Measurements from ENCODE around the gene HPCA.
"Not testable (repeated sequence)": the region's sequence is repeated elsewhere in the genome, so short reads cannot be mapped to it uniquely, and the experiment has no call there.

Gene HPCA

DNA sequence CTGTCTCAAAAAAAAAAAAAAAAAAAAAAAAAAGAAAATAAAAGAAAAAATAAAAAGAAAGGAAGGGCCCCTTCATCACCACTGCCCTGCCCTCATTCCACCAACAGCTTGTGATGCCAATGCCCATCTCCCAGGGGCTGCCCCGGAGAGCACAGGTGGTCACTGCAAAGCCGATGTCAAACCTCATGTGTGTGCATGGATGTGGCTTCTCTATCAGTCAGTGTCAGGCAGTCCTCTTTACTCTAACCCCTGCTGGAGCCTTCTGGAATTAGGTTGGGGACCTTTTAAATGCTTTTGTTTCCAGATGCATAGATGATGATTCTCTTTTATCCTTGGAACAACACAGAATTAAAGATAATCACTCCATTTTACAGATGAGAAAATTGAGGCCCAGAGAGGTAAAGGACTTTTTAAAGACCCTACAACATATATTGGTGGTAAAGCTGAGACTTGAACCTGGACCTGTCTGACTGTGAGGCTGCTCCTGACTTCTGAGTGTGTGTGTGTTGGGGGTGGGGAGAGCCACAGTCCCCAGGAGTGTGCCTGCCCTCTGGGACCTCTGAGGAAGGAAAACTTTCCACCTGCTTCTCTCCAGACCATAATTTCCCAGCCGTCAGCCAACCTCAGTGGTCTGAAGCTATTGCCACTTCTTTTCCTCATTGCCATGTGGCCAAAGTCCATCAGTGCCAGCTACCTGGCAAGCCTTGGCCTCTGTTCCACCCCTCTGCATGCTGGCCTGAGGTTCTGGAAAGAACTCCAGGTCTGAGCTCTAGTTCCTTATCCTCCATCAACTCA, 17.9 kb downstream of the HPCA start:
- DNase-seq = no peak

DNA sequence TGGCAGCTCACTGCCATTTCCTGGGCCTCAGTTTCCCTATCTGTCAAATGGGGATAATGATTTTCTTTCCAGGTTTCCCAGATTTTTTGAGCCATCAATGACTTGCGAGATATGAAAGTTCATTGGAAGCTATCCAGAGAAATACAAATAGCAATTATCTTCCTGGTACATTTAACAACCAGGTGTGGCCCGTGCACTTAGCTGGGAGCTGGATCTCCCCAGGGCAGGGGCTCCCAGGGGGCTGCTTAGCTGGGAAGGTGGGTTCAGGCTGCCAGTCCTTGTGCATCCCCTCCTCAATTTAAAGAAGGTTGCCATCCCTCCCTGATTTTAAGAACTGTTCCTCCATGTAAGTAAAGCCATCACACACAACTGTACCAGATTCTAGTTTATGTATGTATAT, 18.5 kb downstream of the HPCA start:
- no peak for DNase-seq

- not testable (repeated sequence) for DNase-seq
Measured at GRCh38 chr1:32905588-32905987, 19.3 kb downstream of the HPCA start.

- no peak for DNase-seq
Measured at GRCh38 chr1:32906654-32907053, 20.4 kb downstream of the HPCA start.

GRCh38 chr1:32907435-32907834, 21.1 kb downstream of the HPCA start:
- no peak for DNase-seq

DNA sequence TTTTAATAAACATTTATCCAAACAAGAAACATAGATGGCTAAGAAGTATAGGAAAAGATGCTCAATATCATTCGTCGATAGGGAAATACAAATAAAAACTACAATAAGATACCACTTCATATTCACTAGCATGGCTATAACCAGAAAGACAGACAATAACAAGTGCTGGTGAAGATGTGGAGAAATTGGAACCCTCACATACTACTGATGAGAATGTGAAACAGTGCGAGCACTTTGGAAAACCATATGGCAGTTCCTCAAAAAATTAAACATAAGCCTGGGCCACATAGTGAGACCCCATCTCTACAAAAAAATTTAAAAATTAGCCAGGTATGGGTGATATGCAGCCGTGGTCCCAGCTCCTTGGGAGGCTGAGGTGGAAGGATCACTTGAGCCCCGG, 24.0 kb downstream of the HPCA start:
- no peak for DNase-seq

GRCh38 chr1:32915766-32916706, 29.7 kb downstream of the HPCA start:
- no peak for DNase-seq

DNA sequence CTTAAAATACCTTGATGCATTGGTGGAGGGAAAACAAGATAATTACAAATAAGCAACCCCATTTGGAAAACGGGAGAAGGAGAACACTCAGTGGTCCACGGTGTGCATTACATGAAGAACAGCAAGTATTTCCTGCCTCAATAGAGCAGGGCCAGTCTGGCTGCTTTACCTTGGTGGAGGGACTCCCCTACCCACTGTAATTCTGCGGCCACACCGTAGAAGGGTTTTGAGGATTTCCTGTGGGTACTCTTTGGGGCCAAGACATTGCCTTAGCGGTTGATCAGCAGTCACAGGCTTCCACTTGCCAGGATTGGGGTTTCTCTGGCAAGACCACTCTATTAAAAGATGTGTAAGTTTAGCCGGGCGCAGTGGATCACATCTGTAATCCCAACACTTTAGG, 31.2 kb downstream of the HPCA start:
- DNase-seq = no peak

DNA sequence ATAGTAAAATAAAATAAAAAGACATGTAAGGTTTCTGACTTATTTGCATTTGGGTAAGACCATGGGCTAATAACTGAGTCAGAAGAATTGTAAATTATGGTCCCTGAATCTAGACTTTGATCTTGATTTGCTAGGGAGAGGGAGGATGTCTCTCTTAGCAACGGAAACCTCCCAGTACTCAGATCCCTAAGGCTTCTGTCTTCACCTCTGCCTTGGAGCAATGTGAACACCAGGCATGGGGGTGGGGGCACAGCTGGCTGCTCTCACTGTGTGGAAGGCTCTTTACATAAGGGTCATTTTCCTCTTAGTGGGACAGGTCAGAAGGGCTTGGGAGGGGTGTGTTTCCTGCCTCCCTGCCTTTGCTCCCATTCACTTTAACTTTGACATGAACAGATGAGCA, 31.9 kb downstream of the HPCA start:
- no peak for DNase-seq

- DNase-seq = no peak
Measured at GRCh38 chr1:32919811-32920733, 33.8 kb downstream of the HPCA start.

- DNase-seq = no peak
Measured at GRCh38 chr1:32920833-32921232, 34.5 kb downstream of the HPCA start.

DNA sequence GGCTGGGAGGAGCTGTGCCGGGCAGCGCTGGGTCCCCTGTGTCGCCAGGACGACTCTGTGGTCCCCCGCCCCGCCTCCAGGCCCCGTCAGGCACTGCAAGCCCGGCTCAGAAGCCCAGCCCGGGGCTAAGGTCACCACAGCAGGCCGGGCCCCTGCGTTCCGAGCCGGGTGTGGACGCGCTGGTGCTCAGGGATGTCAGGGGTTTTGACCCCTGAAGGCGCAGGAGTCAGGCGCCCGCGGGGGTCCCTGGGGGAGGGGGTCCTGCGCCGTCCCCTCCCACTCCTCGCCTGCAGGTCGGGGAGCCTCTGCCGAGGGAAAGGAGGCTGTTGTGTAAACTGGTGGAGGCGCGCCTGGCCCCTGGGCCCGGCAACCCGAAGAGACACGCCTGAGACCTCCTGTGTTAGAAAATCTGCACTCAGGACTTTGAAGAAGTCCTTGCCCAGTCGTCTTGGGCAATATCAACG, 38.6 kb downstream of the HPCA start:
- DNase-seq = no peak

- DNase-seq = no peak
Measured at GRCh38 chr1:32925403-32926162, 39.3 kb downstream of the HPCA start.

GRCh38 chr1:32926562-32926961, 40.3 kb downstream of the HPCA start:
- no peak for DNase-seq

DNA sequence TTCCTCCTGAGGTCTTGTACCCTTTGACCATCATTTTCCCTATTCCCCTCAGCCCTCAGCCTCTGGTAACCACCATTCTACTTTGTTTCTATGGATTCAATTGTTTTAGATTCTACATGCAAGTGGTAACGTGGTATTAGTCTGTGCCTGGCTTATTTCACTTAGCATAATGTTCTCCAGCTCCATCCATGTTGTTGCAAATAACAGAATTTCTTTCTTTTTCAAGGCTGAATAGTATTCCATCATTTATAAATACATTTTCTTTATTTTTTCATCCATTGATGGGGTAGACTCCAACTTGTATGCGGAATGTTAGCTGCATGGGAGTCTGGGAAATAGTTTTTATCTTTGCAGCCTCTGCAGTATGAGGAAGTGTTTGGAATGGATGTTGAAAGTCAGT, 41.1 kb downstream of the HPCA start:
- no peak for DNase-seq

- DNase-seq = no peak
Measured at GRCh38 chr1:32928285-32928684, 42.0 kb downstream of the HPCA start.

- no peak for DNase-seq
Measured at GRCh38 chr1:32928715-32929114, 42.4 kb downstream of the HPCA start.

GRCh38 chr1:32929366-32929765, 43.1 kb downstream of the HPCA start:
- no peak for DNase-seq

DNA sequence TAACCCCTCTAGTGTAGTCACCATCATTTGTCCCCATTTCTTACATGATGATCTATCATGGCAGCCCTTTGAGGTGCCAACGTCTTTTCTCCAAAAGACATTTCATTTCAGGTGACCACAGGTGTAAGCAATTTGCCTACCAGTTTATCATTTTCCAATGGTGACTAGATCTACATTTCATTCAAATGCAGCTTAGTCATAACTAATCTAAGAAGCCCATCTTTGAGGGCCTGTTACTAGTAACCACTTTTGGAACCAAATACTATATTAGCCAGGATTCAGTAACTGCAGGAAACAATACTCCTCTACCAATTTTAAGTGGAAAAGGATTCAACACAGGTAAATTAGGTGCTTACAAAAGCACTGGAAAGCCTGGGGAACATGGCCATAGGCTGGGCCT, 45.5 kb downstream of the HPCA start:
- no peak for DNase-seq

DNA sequence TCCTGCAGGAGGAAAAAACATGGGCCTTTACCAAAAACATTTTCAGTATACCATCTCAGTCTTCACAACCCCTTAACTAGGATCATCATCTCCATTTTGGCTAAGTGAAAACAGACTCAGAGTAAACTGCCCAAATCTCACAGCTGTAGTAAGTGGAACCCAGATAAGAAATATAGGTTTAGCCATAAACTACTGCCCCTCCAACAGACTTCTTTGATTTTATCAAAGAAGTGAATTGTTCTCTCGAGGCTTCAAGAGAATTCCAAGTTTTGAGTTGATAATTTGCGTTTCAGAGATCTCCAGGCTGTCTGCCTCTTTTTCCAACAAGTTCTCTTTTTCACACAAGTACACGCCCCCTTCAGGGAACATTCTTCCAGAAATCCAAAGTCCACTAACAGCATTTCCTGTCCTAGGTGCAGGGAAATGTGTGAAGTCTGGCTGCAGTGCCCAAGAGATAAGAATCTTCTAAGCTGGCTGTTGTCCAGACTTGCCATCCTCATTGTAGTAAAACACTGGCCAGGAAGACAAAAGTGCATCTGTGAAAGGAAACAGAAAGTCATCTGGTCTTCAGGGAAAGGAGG, 47.5 kb downstream of the HPCA start:
- peak; percentile 20 for DNase-seq

DNA sequence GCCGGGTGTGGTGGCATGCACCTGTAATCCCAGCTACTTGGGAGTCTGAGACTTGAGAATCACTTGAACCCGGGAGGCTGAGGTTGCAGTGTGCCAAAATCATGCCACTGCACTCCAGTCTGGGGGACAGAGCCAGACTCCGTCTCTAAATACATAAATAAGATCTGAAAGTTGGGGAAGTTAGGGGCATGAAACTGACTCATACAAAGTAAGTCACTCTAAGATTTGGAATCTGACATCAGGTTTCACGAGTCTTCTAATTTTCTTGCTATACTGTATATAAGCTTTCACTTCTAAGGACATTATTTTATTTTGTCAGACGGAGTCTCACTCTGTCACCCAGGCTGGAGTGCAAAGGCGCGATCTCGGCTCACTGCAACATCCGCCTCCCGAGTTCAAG, 48.2 kb downstream of the HPCA start:
- no peak for DNase-seq

DNA sequence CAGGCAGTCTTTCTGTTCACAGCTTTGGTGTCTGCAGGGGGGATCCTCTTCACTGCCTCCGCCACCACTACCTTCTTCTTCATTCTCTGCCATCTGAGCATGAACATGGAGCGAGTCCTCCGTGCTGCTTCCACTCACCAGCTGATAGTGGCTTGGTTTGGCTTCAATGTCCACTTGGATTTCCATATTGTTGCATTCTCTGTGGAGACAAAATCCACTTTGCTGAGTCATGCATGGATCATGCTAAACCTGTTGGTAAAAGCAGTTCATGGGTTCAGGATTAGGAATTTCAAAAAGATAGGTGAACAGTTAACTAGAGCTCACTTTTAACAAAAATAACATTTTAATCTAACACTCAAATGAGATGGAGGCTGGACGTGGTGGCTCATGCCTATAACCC, 50.8 kb downstream of the HPCA start:
- DNase-seq = no peak

All from GF-D8 (cell line).